PC-3 (cell line): ENCODE data around the gene C5orf47.

Experiments
- CTCF ChIP-seq: fragments of 300-600 bp; sonication (generic); conservative IDR thresholded peaks from 2 replicates; pipeline ENCODE4 v1.5.1; 2017; ENCODE audit warnings: antibody characterized with exemption, low read depth, mild to moderate bottlenecking, low read length
- EZH2 ChIP-seq: fragments of 300-600 bp; sonication (generic); IDR thresholded peaks from one replicate; pipeline ENCODE4 v1.6.1; 2017; ENCODE audit warnings: antibody characterized with exemption, mild to moderate bottlenecking, low read length; ENCODE audit not compliant: unreplicated experiment

- TF ChIP-seq CTCF (no peak), EZH2 (no peak)
Observed at GRCh38 chr5:174003795-174004194, 14.8 kb downstream of the C5orf47 start.
